ENCODE measurements around the gene NUP188. TPM values are rescaled to one million over a fixed set of nuclear protein-coding genes. Genes with fewer than 3 reads are reported as not detected.
A peak's percentile ranks its signal among the peaks of the same experiment; 100 is the strongest.

Gene NUP188
- polyA plus RNA-seq, 1 donor (not counting 4 experiments of a cell fraction or from before 2014, with no cell fraction given): 31.1 TPM

- peak overlapping the region; percentile 51 for H3K9ac ChIP-seq (ENCODE audit: control insufficient read depth, extremely low read depth, insufficient read depth, low read length)
Observed at GRCh38 chr9:128921881-128922763, 25.4 kb upstream of the NUP188 start.

GRCh38 chr9:128923493-128923883, 24.0 kb upstream of the NUP188 start:
- no peaks in the 10 kb centered on the region for H4K20me1 ChIP-seq (ENCODE audit: control insufficient read depth, extremely low read depth, insufficient read depth, low read length)
- no peak overlapping the region for H3K27ac ChIP-seq (ENCODE audit: control insufficient read depth, insufficient read depth, low read length)
- dilution Hi-C loops (cut with MboI; ENCODE audit: extremely low pct_ligation_motif_present, low sequenced_read_pairs): no loop called here
- H3K4me3 ChIP-seq (ENCODE audit: control insufficient read depth in 2 of 3, extremely low read depth in 1 of 3, insufficient read depth in 2 of 3, low read depth in 1 of 3, low read length in 3 of 3): no peak overlapping the region
- no peak overlapping the region for H3K4me2 ChIP-seq (ENCODE audit: control insufficient read depth, extremely low read depth, insufficient read depth, low read depth, low read length)
- no peaks in the 10 kb centered on the region for H3K27me3 ChIP-seq (ENCODE audit: control insufficient read depth, extremely low read depth, insufficient read depth, low read length)
- no peak for DNase-seq (ENCODE audit: low read depth, low spot score)
- no peaks in the 10 kb centered on the region for H3K9me1 ChIP-seq (ENCODE audit: control insufficient read depth, extremely low read depth, insufficient read depth, low read length)
- no peaks in the 10 kb centered on the region for H3K79me2 ChIP-seq (ENCODE audit: control insufficient read depth, insufficient read depth, low read length)
- H3K36me3 ChIP-seq (ENCODE audit: control insufficient read depth in 2 of 2, extremely low read depth in 1 of 2, insufficient read depth in 2 of 2, low read length in 2 of 2): peaks cover 2 to 8% of the 10 kb centered on the region in 2 experiments
- no peak for TF ChIP-seq CTCF (optimal IDR thresholded peaks at IDR 0.05 in 1 of 3, IDR thresholded peaks at IDR 0.05 in 1 of 3, conservative IDR thresholded peaks at IDR 0.05 in 1 of 3; ENCODE audit: extremely low read depth in 1 of 3, insufficient read depth in 2 of 3, low read length in 3 of 3)
- no peak for TF ChIP-seq EZH2 (IDR thresholded peaks at IDR 0.05; ENCODE audit: low read length)
- peaks cover 30% of the 10 kb centered on the region for H3K4me1 ChIP-seq (ENCODE audit: control insufficient read depth, extremely low read depth, insufficient read depth, low read length)
- FAIRE-seq: no peak
- H2AFZ ChIP-seq (ENCODE audit: control insufficient read depth, low read length): no peak overlapping the region
- H3K9ac ChIP-seq (ENCODE audit: control insufficient read depth, extremely low read depth, insufficient read depth, low read length): no peak overlapping the region
- H3K9me3 ChIP-seq (ENCODE audit: control insufficient read depth, low read depth, low read length): no peaks in the 10 kb centered on the region

More at GRCh38 chr9:128921881-128922763, 25.4 kb upstream of the NUP188 start:
- H2AFZ ChIP-seq (ENCODE audit: control insufficient read depth, low read length): no peak overlapping the region
- H3K27me3 ChIP-seq (ENCODE audit: control insufficient read depth, extremely low read depth, insufficient read depth, low read length): no peaks in the 10 kb centered on the region
- peaks cover 33% of the 10 kb centered on the region for H3K4me1 ChIP-seq (ENCODE audit: control insufficient read depth, extremely low read depth, insufficient read depth, low read length)
- H3K27ac ChIP-seq (ENCODE audit: control insufficient read depth, insufficient read depth, low read length): peak overlapping the region; percentile 30
- TF ChIP-seq EZH2 (IDR thresholded peaks at IDR 0.05; ENCODE audit: low read length) (no peak), CTCF (optimal IDR thresholded peaks at IDR 0.05 in 1 of 3, IDR thresholded peaks at IDR 0.05 in 1 of 3, conservative IDR thresholded peaks at IDR 0.05 in 1 of 3; ENCODE audit: extremely low read depth in 1 of 3, insufficient read depth in 2 of 3, low read length in 3 of 3) (no peak)
- H3K9me1 ChIP-seq (ENCODE audit: control insufficient read depth, extremely low read depth, insufficient read depth, low read length): no peaks in the 10 kb centered on the region
- DNase-seq (ENCODE audit: low read depth, low spot score): no peak
- H3K4me3 ChIP-seq (ENCODE audit: control insufficient read depth in 2 of 3, extremely low read depth in 1 of 3, insufficient read depth in 2 of 3, low read depth in 1 of 3, low read length in 3 of 3): peak overlapping the region; percentile 0 to 27 (median 5)
- H4K20me1 ChIP-seq (ENCODE audit: control insufficient read depth, extremely low read depth, insufficient read depth, low read length): no peaks in the 10 kb centered on the region
- H3K79me2 ChIP-seq (ENCODE audit: control insufficient read depth, insufficient read depth, low read length): peaks cover 2% of the 10 kb centered on the region
- no peak for FAIRE-seq
- H3K4me2 ChIP-seq (ENCODE audit: control insufficient read depth, extremely low read depth, insufficient read depth, low read depth, low read length): peak overlapping the region; percentile 62
- H3K9me3 ChIP-seq (ENCODE audit: control insufficient read depth, low read depth, low read length): no peaks in the 10 kb centered on the region
- dilution Hi-C loops (cut with MboI; ENCODE audit: extremely low pct_ligation_motif_present, low sequenced_read_pairs): no loop called here
- peaks cover 8 to 18% of the 10 kb centered on the region in 2 experiments for H3K36me3 ChIP-seq (ENCODE audit: control insufficient read depth in 2 of 2, extremely low read depth in 1 of 2, insufficient read depth in 2 of 2, low read length in 2 of 2)
